ENCODE results near the gene TRIM74. TPM values are rescaled to one million over a fixed set of nuclear protein-coding genes. Genes with fewer than 3 reads are reported as not detected.
"Not testable (repeated sequence)": the region's sequence is repeated elsewhere in the genome, so short reads cannot be mapped to it uniquely, and the experiment has no call there.

TRIM74 gene
- total RNA-seq, 1 donor from 2014 or later: 0.33 TPM

DNA sequence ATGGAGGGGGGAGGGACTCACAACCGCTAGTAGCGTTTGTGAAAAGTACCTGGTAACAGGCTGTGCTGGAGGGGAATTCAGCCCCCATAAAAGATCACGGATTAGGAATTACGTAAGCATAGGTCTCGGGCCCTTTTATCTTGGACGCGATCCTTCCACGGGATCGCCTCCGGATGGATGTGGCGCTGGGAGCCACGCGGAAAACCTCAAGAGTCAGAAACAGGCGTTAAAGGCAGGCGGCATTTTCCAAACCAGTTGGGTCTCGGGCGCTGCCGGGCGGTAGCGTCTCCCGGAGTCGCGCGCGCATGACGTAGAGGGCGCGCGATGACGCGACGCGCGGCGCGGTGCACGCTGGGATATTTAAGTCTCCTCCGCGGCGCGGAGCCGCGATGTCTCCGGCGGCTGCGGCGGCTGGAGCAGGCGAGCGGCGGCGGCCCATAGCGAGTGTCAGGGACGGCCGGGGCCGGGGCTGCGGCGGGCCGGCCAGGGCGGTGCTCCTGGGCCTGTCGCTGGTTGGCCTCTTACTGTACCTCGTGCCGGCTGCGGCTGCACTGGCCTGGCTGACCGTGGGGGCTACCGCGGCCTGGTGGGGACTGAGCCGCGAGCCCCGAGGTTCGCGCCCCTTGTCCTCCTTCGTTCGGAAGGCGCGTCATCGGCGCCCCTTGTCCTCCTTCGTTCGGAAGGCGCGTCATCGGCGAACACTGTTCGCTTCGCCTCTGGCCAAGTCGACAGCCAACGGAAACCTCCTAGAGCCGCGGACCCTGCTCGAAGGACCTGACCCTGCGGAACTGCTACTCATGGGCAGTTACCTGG is 44.3 kb downstream of the TRIM74 start, which contains the start of gene POM121:
Gene POM121, plus strand, starts transcription at position 363 of the 813 bp plus-strand sequence. Its CDS starts 27 bp downstream, at position 390.
- Histone ChIP-seq H3K27me3 (ENCODE audit: control insufficient read depth, insufficient read depth, low read length) (no peaks in the 10 kb centered on the region), H3K4me3 (ENCODE audit: low read depth, low read length) (peak within 1 kb of the TSS; percentile 95), H3K36me3 (ENCODE audit: control insufficient read depth, insufficient read depth, low read length) (no peaks in the 10 kb centered on the region)
- DNase-seq (ENCODE audit: low read depth): no peak
- TF ChIP-seq CTCF (IDR thresholded peaks at IDR 0.05; ENCODE audit: insufficient read depth, low read length, poor library complexity, severe bottlenecking): no peak

GRCh38 chr7:72924386-72924732 is 44.9 kb downstream of the TRIM74 start:
- no peaks in the 10 kb centered on the region for H3K36me3 ChIP-seq (ENCODE audit: control insufficient read depth, insufficient read depth, low read length)
- H3K4me3 ChIP-seq (ENCODE audit: low read depth, low read length): peak overlapping the region; percentile 95
- no peaks in the 10 kb centered on the region for H3K27me3 ChIP-seq (ENCODE audit: control insufficient read depth, insufficient read depth, low read length)
- no peak for TF ChIP-seq CTCF (IDR thresholded peaks at IDR 0.05; ENCODE audit: insufficient read depth, low read length, poor library complexity, severe bottlenecking)
- no peak for DNase-seq (ENCODE audit: low read depth)

- Histone ChIP-seq H3K4me3 (ENCODE audit: low read depth, low read length) (no peak overlapping the region), H3K27me3 (ENCODE audit: control insufficient read depth, insufficient read depth, low read length) (no peaks in the 10 kb centered on the region), H3K36me3 (ENCODE audit: control insufficient read depth, insufficient read depth, low read length) (no peaks in the 10 kb centered on the region)
- no peak for DNase-seq (ENCODE audit: low read depth)
- no peak for TF ChIP-seq CTCF (IDR thresholded peaks at IDR 0.05; ENCODE audit: insufficient read depth, low read length, poor library complexity, severe bottlenecking)
Observed at GRCh38 chr7:72919256-72919775, 50.0 kb downstream of the TRIM74 start.

- peak; percentile 65 for TF ChIP-seq CTCF (IDR thresholded peaks at IDR 0.05; ENCODE audit: insufficient read depth, low read length, poor library complexity, severe bottlenecking)
- DNase-seq (ENCODE audit: low read depth); H3K4me3 ChIP-seq (ENCODE audit: low read depth, low read length); H3K27me3 ChIP-seq (ENCODE audit: control insufficient read depth, insufficient read depth, low read length); H3K36me3 ChIP-seq (ENCODE audit: control insufficient read depth, insufficient read depth, low read length): not testable (repeated sequence)
Observed at GRCh38 chr7:72914756-72915525, 54.3 kb downstream of the TRIM74 start.

DNA sequence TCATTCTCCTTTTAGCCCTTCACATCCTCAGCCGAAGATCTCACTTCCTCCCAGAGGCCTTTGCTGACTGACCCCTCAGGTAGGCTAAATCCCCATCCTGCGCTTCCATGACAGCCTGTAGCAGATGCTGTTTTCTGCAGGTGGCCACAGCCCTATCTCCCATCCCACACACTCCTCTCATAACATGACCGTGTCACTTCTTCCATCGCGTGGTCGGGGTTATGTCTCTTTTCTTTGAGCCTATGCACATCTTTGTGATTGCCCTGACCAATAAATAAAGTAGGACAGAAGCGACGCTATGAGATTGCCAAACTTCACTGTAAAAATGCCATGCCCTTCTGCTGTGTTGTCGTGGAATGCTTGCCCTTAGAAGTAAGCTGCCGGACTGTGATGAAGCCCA is 55.5 kb downstream of the TRIM74 start:
- not testable (repeated sequence) for H3K36me3 ChIP-seq (ENCODE audit: control insufficient read depth, insufficient read depth, low read length); H3K27me3 ChIP-seq (ENCODE audit: control insufficient read depth, insufficient read depth, low read length); DNase-seq (ENCODE audit: low read depth); H3K4me3 ChIP-seq (ENCODE audit: low read depth, low read length)

DNA sequence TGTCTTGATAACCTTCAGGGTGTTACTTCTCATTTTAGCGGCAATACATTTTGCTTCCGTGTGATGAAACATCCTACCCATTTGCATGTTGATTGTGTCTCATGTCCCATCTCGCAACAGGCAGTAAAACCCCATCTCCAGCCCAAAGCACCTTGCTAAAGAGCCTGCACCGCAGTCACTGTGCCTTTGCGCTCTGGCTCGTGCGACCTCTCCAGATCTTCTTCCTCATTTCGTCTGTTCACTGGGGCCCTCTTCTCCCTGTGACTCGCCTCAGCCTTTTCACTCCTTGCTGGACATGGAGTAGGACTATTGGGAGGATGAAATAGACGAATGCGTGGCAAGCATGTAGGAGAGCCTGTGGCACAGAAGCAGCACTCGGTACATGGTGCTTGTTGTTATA is 57.9 kb downstream of the TRIM74 start:
- H3K36me3 ChIP-seq (ENCODE audit: control insufficient read depth, insufficient read depth, low read length); DNase-seq (ENCODE audit: low read depth); H3K4me3 ChIP-seq (ENCODE audit: low read depth, low read length); H3K27me3 ChIP-seq (ENCODE audit: control insufficient read depth, insufficient read depth, low read length): not testable (repeated sequence)

Other genes with a start within 250 kb of the TRIM74 start
- 8.4 and 8.7 TPM in 2 replicates for gene TYW1B, start 141.3 kb downstream of the TRIM74 start, total RNA-seq
- gene POM121, start 44.4 kb downstream of the TRIM74 start, total RNA-seq: 17.8 and 21.0 TPM in 2 replicates
- not detected in 2 replicates for gene SPDYE8, start 60.3 kb upstream of the TRIM74 start, total RNA-seq
- not detected in 2 replicates for gene SPDYE11, start 88.4 kb upstream of the TRIM74 start, total RNA-seq
- gene SPDYE9, start 116.6 kb upstream of the TRIM74 start, total RNA-seq: not detected in 2 replicates

All from kidney epithelial cell (primary cell).